Glutamatergic neuron (in vitro differentiated cells): ENCODE measurements around the gene TLR5. TPM values are rescaled to one million over a fixed set of nuclear protein-coding genes. Genes with fewer than 3 reads are reported as not detected.

Experiments used
- DNase-seq: peaks from one replicate; pipeline ENCODE4 v3.0.0; 2022
- H3K27ac Mint-ChIP-seq: one replicate; pipeline ENCODE4 v1.8.0; 2020; ENCODE audit warnings: mild to moderate bottlenecking, mixed read lengths, inconsistent platforms; ENCODE audit not compliant: unreplicated experiment
- H3K27me3 Mint-ChIP-seq: one replicate; pipeline ENCODE4 v1.8.0; 2020; ENCODE audit warnings: mild to moderate bottlenecking, moderate library complexity, mixed read lengths, inconsistent platforms; ENCODE audit not compliant: unreplicated experiment
- H3K36me3 Mint-ChIP-seq: one replicate; pipeline ENCODE4 v1.8.0; 2020; ENCODE audit warnings: mild to moderate bottlenecking, mixed read lengths, inconsistent platforms; ENCODE audit not compliant: unreplicated experiment
- H3K4me1 Mint-ChIP-seq: one replicate; pipeline ENCODE4 v1.8.0; 2020; ENCODE audit warnings: mild to moderate bottlenecking, low read depth, mixed read lengths, inconsistent platforms; ENCODE audit not compliant: unreplicated experiment
- H3K4me3 Mint-ChIP-seq: one replicate; pipeline ENCODE4 v1.8.0; 2020; ENCODE audit warnings: mild to moderate bottlenecking, mixed read lengths, inconsistent platforms; ENCODE audit not compliant: unreplicated experiment
- H3K9me3 Mint-ChIP-seq: one replicate; pipeline ENCODE4 v1.8.0; 2020; ENCODE audit warnings: mild to moderate bottlenecking, moderate library complexity, mixed read lengths, inconsistent platforms; ENCODE audit not compliant: unreplicated experiment
- total RNA-seq: library from RNA; stranded (reverse); fragmentation: NEBNext Ultra II Directional; extraction: Animal tissue kit (Norgen Biotek cat#: 25700); gene quantifications from one replicate; pipeline ENCODE4 v1.2.1, GENCODE V29; 2021; ENCODE audit not compliant: unreplicated experiment
- TF ChIP-seq, protein P1 (sequence below): fragments of 200-600 bp; sonication (generic); IDR thresholded peaks from one replicate; pipeline ENCODE4 v1.5.0; 2021; ENCODE audit not compliant: partially characterized antibody, unreplicated experiment

TLR5 gene
- total RNA-seq, 1 donor from 2014 or later = not detected

DNA sequence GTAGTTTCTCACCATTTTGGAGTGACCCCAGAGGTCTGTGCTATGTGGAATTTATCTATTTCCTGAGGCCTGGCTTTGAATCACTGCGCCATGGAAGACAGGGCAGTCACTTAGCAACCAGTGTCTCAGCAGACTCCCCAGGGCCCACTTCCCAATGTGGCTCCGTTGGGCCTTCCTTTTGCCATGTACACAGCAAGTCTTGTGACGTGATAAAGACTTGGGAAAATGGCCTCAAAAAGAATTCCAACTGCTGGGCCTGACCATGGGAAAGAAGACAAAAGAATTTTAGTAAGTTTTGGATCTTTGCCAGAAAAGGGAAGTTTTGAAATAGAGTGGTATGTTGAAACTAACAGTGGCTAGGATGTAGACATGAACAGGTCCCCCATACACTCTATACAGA is 36.2 kb downstream of the TLR5 start:
- Mint-ChIP-seq H3K9me3 (peaks cover 4% of the 10 kb centered on the region), H3K36me3 (peaks cover 4% of the 10 kb centered on the region), H3K27me3 (peaks cover 3% of the 10 kb centered on the region), H3K4me1 (no peaks in the 10 kb centered on the region), H3K4me3 (no peak overlapping the region), H3K27ac (no peak overlapping the region)
- peak; percentile 33 for DNase-seq
- TF ChIP-seq, protein P1, sequence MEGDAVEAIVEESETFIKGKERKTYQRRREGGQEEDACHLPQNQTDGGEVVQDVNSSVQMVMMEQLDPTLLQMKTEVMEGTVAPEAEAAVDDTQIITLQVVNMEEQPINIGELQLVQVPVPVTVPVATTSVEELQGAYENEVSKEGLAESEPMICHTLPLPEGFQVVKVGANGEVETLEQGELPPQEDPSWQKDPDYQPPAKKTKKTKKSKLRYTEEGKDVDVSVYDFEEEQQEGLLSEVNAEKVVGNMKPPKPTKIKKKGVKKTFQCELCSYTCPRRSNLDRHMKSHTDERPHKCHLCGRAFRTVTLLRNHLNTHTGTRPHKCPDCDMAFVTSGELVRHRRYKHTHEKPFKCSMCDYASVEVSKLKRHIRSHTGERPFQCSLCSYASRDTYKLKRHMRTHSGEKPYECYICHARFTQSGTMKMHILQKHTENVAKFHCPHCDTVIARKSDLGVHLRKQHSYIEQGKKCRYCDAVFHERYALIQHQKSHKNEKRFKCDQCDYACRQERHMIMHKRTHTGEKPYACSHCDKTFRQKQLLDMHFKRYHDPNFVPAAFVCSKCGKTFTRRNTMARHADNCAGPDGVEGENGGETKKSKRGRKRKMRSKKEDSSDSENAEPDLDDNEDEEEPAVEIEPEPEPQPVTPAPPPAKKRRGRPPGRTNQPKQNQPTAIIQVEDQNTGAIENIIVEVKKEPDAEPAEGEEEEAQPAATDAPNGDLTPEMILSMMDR = no peak

DNA sequence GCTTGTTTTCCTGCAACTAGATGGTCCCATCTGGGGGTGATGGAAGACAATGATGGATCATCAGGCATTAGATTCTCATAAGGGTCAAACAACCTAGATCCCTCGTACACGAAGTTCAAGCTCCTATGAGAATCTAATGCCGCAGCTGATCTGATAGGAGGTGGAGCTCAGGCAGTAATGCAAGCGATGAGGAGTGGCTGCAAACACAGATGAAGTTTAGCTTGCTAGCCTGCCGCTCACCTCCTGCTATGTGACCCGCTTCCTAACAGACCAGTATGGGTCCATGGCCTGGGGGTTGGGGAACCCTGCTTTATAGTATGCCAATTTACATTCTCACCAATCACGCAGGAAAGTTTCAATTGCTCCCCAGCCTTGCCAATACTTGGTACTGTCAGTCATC is 37.5 kb downstream of the TLR5 start:
- H3K9me3 Mint-ChIP-seq = peaks cover 4% of the 10 kb centered on the region
- no peak overlapping the region for H3K4me3 Mint-ChIP-seq
- H3K4me1 Mint-ChIP-seq = no peaks in the 10 kb centered on the region
- peaks cover 5% of the 10 kb centered on the region for H3K36me3 Mint-ChIP-seq
- DNase-seq = no peak
- TF ChIP-seq, protein P1 = no peak
- H3K27ac Mint-ChIP-seq = no peak overlapping the region
- peaks cover 3% of the 10 kb centered on the region for H3K27me3 Mint-ChIP-seq

GRCh38 chr1:223102797-223103533 is 40.1 kb downstream of the TLR5 start:
- Mint-ChIP-seq H3K9me3 (peaks cover 5% of the 10 kb centered on the region), H3K27ac (no peak overlapping the region), H3K4me1 (no peaks in the 10 kb centered on the region), H3K27me3 (peaks cover 4% of the 10 kb centered on the region), H3K4me3 (no peak overlapping the region), H3K36me3 (peaks cover 24% of the 10 kb centered on the region)
- no peak for DNase-seq
- TF ChIP-seq, protein P1 = no peak

- DNase-seq = no peak
- Mint-ChIP-seq H3K36me3 (peaks cover 24% of the 10 kb centered on the region), H3K9me3 (peaks cover 7% of the 10 kb centered on the region), H3K27ac (no peak overlapping the region), H3K4me1 (no peaks in the 10 kb centered on the region), H3K27me3 (peaks cover 4% of the 10 kb centered on the region), H3K4me3 (no peak overlapping the region)
- TF ChIP-seq, protein P1 = no peak
Observed at GRCh38 chr1:223097713-223098112, 45.3 kb downstream of the TLR5 start.

DNA sequence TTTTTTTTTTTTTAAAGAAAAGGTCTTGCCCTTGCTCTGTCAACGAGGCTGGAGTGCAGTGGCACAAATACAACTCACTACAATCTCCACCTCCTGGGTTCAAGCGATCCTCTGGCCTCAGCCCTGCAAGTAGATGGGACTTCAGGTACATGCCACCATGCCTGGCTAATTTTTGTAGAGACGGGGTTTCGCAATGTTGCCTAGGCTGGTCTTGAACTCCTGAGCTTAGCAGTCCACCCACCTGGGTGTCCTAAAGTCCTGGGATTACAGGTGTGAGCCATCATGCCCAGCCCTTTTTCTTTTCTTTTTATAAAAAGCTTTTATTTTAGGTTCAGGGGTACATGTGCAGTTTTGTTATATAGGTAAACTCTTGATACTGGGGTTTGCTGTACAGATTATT is 47.2 kb downstream of the TLR5 start:
- TF ChIP-seq, protein P1 = no peak
- H3K36me3 Mint-ChIP-seq = peaks cover 19% of the 10 kb centered on the region
- peaks cover 4% of the 10 kb centered on the region for H3K27me3 Mint-ChIP-seq
- no peak for DNase-seq
- H3K9me3 Mint-ChIP-seq = peaks cover 5% of the 10 kb centered on the region
- H3K4me1 Mint-ChIP-seq = no peaks in the 10 kb centered on the region
- no peak overlapping the region for H3K27ac Mint-ChIP-seq
- H3K4me3 Mint-ChIP-seq = no peak overlapping the region
